HUES64 (cell line): ENCODE results near the gene TNPO1.

Source experiments
- H3K27ac ChIP-seq: 2 replicates; pipeline ENCODE4 v1.7.0; 2013; ENCODE audit warnings: low read depth, low read length, inconsistent platforms
- H3K27me3 ChIP-seq: 2 replicates; pipeline ENCODE4 v1.6.1; 2013; ENCODE audit warnings: mild to moderate bottlenecking, low read length; ENCODE audit not compliant: insufficient read depth
- H3K36me3 ChIP-seq: 2 replicates; pipeline ENCODE4 v1.6.1; 2013; ENCODE audit warnings: mild to moderate bottlenecking, low read length; ENCODE audit not compliant: insufficient read depth
- H3K4me1 ChIP-seq: 2 replicates; pipeline ENCODE4 v1.6.1; 2013; ENCODE audit warnings: mild to moderate bottlenecking, low read length, moderate library complexity; ENCODE audit not compliant: insufficient read depth
- H3K4me3 ChIP-seq: 2 replicates; pipeline ENCODE4 v1.5.1; 2013; ENCODE audit warnings: mild to moderate bottlenecking, low read length, moderate library complexity
- H3K9ac ChIP-seq: 2 replicates; pipeline ENCODE4 v1.6.1; 2013; ENCODE audit warnings: mild to moderate bottlenecking, low read depth, low read length
- H3K9me3 ChIP-seq: 2 replicates; pipeline ENCODE4 v1.6.1; 2013; ENCODE audit warnings: low read depth, low read length; ENCODE audit not compliant: insufficient read depth
- WGBS: fragments of 150-250, 120-280 bp; methylation state at CpG from one replicate; pipeline ENCODE4 v1.1.7; 2013; ENCODE audit warnings: missing lambda C conversion rate; 5-methylcytosine and 5-hydroxymethylcytosine counted together

The TNPO1 gene

GRCh38 chr5:72955768-72956323 lies 139.4 kb downstream of the TNPO1 start, which contains the start of gene FCHO2:
Gene FCHO2 (plus strand): TSS chr5:72956041. CDS start chr5:72956097, 56 bp downstream.
- Histone ChIP-seq H3K27ac (peak within 1 kb of the TSS; percentile 78; the same call in 1 of the 2 replicates), H3K4me1 (peaks cover 21% of the 10 kb centered on the region)

GRCh38 chr5:72956324-72957140 lies 140.1 kb downstream of the TNPO1 start:
- 2% methylated on average over 51 of the region's 51 CpGs for WGBS
- H3K4me1 ChIP-seq: peaks cover 21% of the 10 kb centered on the region
- H3K27me3 ChIP-seq: peaks cover 12% of the 10 kb centered on the region; the same call in 1 of the 2 replicates
- H3K9me3 ChIP-seq: no peaks in the 10 kb centered on the region
- H3K4me3 ChIP-seq: peak overlapping the region; percentile 74
- H3K27ac ChIP-seq: peak overlapping the region; percentile 78; the same call in 1 of the 2 replicates
- no peaks in the 10 kb centered on the region for H3K36me3 ChIP-seq
- peak overlapping the region; percentile 78 for H3K9ac ChIP-seq

More at GRCh38 chr5:72955768-72956323, 139.4 kb downstream of the TNPO1 start, which contains the start of gene FCHO2:
- peaks cover 12% of the 10 kb centered on the region; the same call in 1 of the 2 replicates for H3K27me3 ChIP-seq
- peak within 1 kb of the TSS; percentile 78 for H3K9ac ChIP-seq
- under 1% methylated on average over 64 of the region's 64 CpGs for WGBS
- H3K36me3 ChIP-seq: no peaks in the 10 kb centered on the region
- H3K9me3 ChIP-seq: no peaks in the 10 kb centered on the region
- peak within 1 kb of the TSS; percentile 74 for H3K4me3 ChIP-seq

- Histone ChIP-seq H3K27ac (no peak overlapping the region), H3K4me1 (peaks cover 21% of the 10 kb centered on the region), H3K36me3 (no peaks in the 10 kb centered on the region), H3K9me3 (no peaks in the 10 kb centered on the region), H3K4me3 (peak overlapping the region; percentile 74), H3K9ac (no peak overlapping the region), H3K27me3 (peaks cover 12% of the 10 kb centered on the region; the same call in 1 of the 2 replicates)
- WGBS: 100% methylated on average over 1 of the region's 1 CpG
These were observed 140.9 kb downstream of the TNPO1 start for GRCh38 chr5:72957337-72957736.

- no peaks in the 10 kb centered on the region for H3K36me3 ChIP-seq
- H3K9me3 ChIP-seq: no peaks in the 10 kb centered on the region
- WGBS: no CpG with 5 or more reads among the region's 1 CpG
- H3K9ac ChIP-seq: no peak overlapping the region
- H3K27ac ChIP-seq: no peak overlapping the region
- H3K27me3 ChIP-seq: peaks cover 12% of the 10 kb centered on the region; the same call in 1 of the 2 replicates
- peaks cover 14% of the 10 kb centered on the region for H3K4me1 ChIP-seq
- H3K4me3 ChIP-seq: no peak overlapping the region
These were observed 142.8 kb downstream of the TNPO1 start for GRCh38 chr5:72959257-72959656.
